Glomerular endothelial cell (primary cell): ENCODE measurements around the gene GOLGA6A. TPM values are rescaled to one million over a fixed set of nuclear protein-coding genes. Genes with fewer than 3 reads are reported as not detected.
"Not testable (repeated sequence)": the region's sequence is repeated elsewhere in the genome, so short reads cannot be mapped to it uniquely, and the experiment has no call there.

Experiments
- DNase-seq: peaks from one replicate; pipeline ENCODE4 v3.0.0-alpha.2; 2011; ENCODE audit warnings: low read depth, low spot score; ENCODE audit errors: extremely low read depth
- total RNA-seq: library from RNA; depleted of rRNA; stranded (reverse); fragments of >200 nt; gene quantifications from 2 replicates; pipeline ENCODE4 v1.2.3, GENCODE V29; 2015

GOLGA6A gene
- total RNA-seq, 1 donor from 2014 or later: not detected

- DNase-seq: no peak
Observed at GRCh38 chr15:74108111-74108510, 25.8 kb upstream of the GOLGA6A start.

GRCh38 chr15:74099963-74100733 is 17.8 kb upstream of the GOLGA6A start:
- DNase-seq: peak; percentile 37

GRCh38 chr15:74096753-74097474 is 14.6 kb upstream of the GOLGA6A start:
- not testable (repeated sequence) for DNase-seq

- DNase-seq: not testable (repeated sequence)
Observed at GRCh38 chr15:74095610-74096009, 13.3 kb upstream of the GOLGA6A start.

- DNase-seq: not testable (repeated sequence)
Observed at GRCh38 chr15:74094567-74094966, 12.2 kb upstream of the GOLGA6A start.

- DNase-seq: not testable (repeated sequence)
Observed at GRCh38 chr15:74075781-74076180, 6.6 kb downstream of the GOLGA6A start.

- not testable (repeated sequence) for DNase-seq
Observed at GRCh38 chr15:74072614-74073337, 9.6 kb downstream of the GOLGA6A start.

GRCh38 chr15:74072132-74072531 is 10.2 kb downstream of the GOLGA6A start:
- DNase-seq: not testable (repeated sequence)

GRCh38 chr15:74071645-74072044 is 10.7 kb downstream of the GOLGA6A start:
- not testable (repeated sequence) for DNase-seq

- not testable (repeated sequence) for DNase-seq
Observed at GRCh38 chr15:74065684-74066411, 16.5 kb downstream of the GOLGA6A start.

GRCh38 chr15:74064822-74065221 is 17.5 kb downstream of the GOLGA6A start:
- DNase-seq: not testable (repeated sequence)

GRCh38 chr15:74064183-74064582 is 18.2 kb downstream of the GOLGA6A start:
- not testable (repeated sequence) for DNase-seq

GRCh38 chr15:74063425-74064146 is 18.8 kb downstream of the GOLGA6A start:
- DNase-seq: not testable (repeated sequence)

- no peak for DNase-seq
Observed at GRCh38 chr15:74062671-74063070, 19.7 kb downstream of the GOLGA6A start.

- DNase-seq: no peak
Observed at GRCh38 chr15:74062236-74062635, 20.1 kb downstream of the GOLGA6A start.

- no peak for DNase-seq
Observed at GRCh38 chr15:74060251-74060650, 22.1 kb downstream of the GOLGA6A start.

- not testable (repeated sequence) for DNase-seq
Observed at GRCh38 chr15:74059050-74059833, 23.1 kb downstream of the GOLGA6A start.

GRCh38 chr15:74056330-74056729 is 26.0 kb downstream of the GOLGA6A start:
- DNase-seq: not testable (repeated sequence)

GRCh38 chr15:74055804-74056203 is 26.5 kb downstream of the GOLGA6A start:
- DNase-seq: no peak
